Endothelial cell of umbilical vein (primary cell): ENCODE results near the gene HTT. TPM values are rescaled to one million over a fixed set of nuclear protein-coding genes. Genes with fewer than 3 reads are reported as not detected.

Source experiments
- BruUV-seq: library from RNA; stranded (reverse); fragments of 400-500 nt; replicated peaks from 2 replicates; lab custom pipeline; 2021; lab: Mats Ljungman, UMichigan
- CTCF ChIA-PET: fragments of 300-600, 350-600 bp; sonication (Branson Sonifier 250); formaldehyde crosslinking; loops from one replicate; lab custom pipeline; 2021; ENCODE audit warnings: antibody characterized with exemption, inconsistent platforms; lab: Charles Lee
- POLR2A ChIA-PET: fragments of 300-600, 350-600 bp; sonication (Branson Sonifier 250); formaldehyde crosslinking; loops from one replicate; lab custom pipeline; 2021; ENCODE audit warnings: antibody characterized with exemption, inconsistent platforms; lab: Charles Lee
- DNase-seq: peaks from one replicate; pipeline ENCODE4 v3.0.0-alpha.2; 2011; ENCODE audit warnings: low read depth, low spot score
- FAIRE-seq: peaks from 2 replicates; lab custom pipeline; 2011; peaks lifted over from hg19 to GRCh38; lab: Jason Lieb, UNC
- H2AFZ ChIP-seq: 2 replicates; pipeline ENCODE4 v1.6.0; 2012; ENCODE audit warnings: low read depth, low read length, control low read depth, inconsistent platforms
- H3K27ac ChIP-seq: 2 replicates; pipeline ENCODE4 v1.5.1; 2011; ENCODE audit warnings: low read depth, mild to moderate bottlenecking, control low read depth, low read length, moderate library complexity; ENCODE audit not compliant: insufficient read depth
- H3K27me3 ChIP-seq, 2 experiments: 2 replicates each; pipeline versions ENCODE4 v1.6.0 to v1.6.1; 2011; ENCODE audit warnings: low read length in 2 of 2, mixed read lengths in 1 of 2; ENCODE audit not compliant: control insufficient read depth in 2 of 2, insufficient read depth in 2 of 2
- H3K36me3 ChIP-seq, 2 experiments: 2 replicates in 1 of 2; 3 replicates in 1 of 2; pipeline ENCODE4 v1.5.1; 2011; ENCODE audit warnings: low read length in 2 of 2, mild to moderate bottlenecking in 1 of 2, moderate library complexity in 1 of 2; ENCODE audit not compliant: control insufficient read depth in 2 of 2, insufficient read depth in 2 of 2; ENCODE audit errors: extremely low read depth in 1 of 2
- H3K4me1 ChIP-seq: 3 replicates; pipeline ENCODE4 v1.5.1; 2011; ENCODE audit warnings: mild to moderate bottlenecking, low read length; ENCODE audit not compliant: control insufficient read depth, insufficient read depth; ENCODE audit errors: extremely low read depth
- H3K4me2 ChIP-seq: 2 replicates; pipeline ENCODE4 v1.6.1; 2011; ENCODE audit warnings: low read length, control low read depth, mixed read lengths; ENCODE audit not compliant: insufficient read depth
- H3K4me3 ChIP-seq, 3 experiments: fragments of 200-600 bp in 1 of 3; sonication (generic), shearing (Covaris generic) in 1 of 3; replicated peaks in 1 of 3; 2 replicates each; pipeline ENCODE4 v1.5.1; 2011 to 2016; ENCODE audit warnings: control low read depth in 3 of 3, low read length in 3 of 3, mild to moderate bottlenecking in 2 of 3, inconsistent platforms in 1 of 3, low read depth in 1 of 3, moderate library complexity in 1 of 3; ENCODE audit not compliant: insufficient read depth in 1 of 3
- H3K79me2 ChIP-seq: 2 replicates; pipeline ENCODE4 v1.6.0; 2012; ENCODE audit warnings: low read length, inconsistent platforms; ENCODE audit not compliant: control insufficient read depth, insufficient read depth
- H3K9ac ChIP-seq: replicated peaks from 2 replicates; pipeline ENCODE3; 2011; ENCODE audit warnings: low read length, control low read depth; ENCODE audit not compliant: insufficient read depth; ENCODE audit errors: extremely low read depth
- H3K9me1 ChIP-seq: replicated peaks from 3 replicates; pipeline ENCODE4 v1.6.0; 2011; ENCODE audit warnings: mild to moderate bottlenecking, low read length; ENCODE audit not compliant: control insufficient read depth, insufficient read depth; ENCODE audit errors: extremely low read depth
- H3K9me3 ChIP-seq: replicated peaks from 2 replicates; pipeline ENCODE4 v1.5.1; 2012; ENCODE audit warnings: low read length, inconsistent platforms; ENCODE audit not compliant: control insufficient read depth, insufficient read depth
- H4K20me1 ChIP-seq: replicated peaks from 2 replicates; pipeline ENCODE3; 2011; ENCODE audit warnings: mild to moderate bottlenecking, low read length; ENCODE audit not compliant: control insufficient read depth, insufficient read depth; ENCODE audit errors: extremely low read depth
- CTCF ChIP-seq, 2 donors: IDR thresholded peaks; 1 replicate in 1 of 2; 2 replicates in 1 of 2; pipeline ENCODE4 v1.5.1; 2011; ENCODE audit warnings: low read length in 2 of 2, mild to moderate bottlenecking in 2 of 2, moderate library complexity in 2 of 2, control low read depth in 1 of 2, inconsistent platforms in 1 of 2, low read depth in 1 of 2; ENCODE audit not compliant: insufficient read depth in 1 of 2; ENCODE audit errors: extremely low read depth in 1 of 2
- EZH2 ChIP-seq: IDR thresholded peaks from 2 replicates; pipeline ENCODE4 v1.6.1; 2012; ENCODE audit warnings: borderline replicate concordance, low read depth, mild to moderate bottlenecking, moderate library complexity, low read length, inconsistent platforms; ENCODE audit not compliant: severe bottlenecking
- FOS ChIP-seq: IDR thresholded peaks from 2 replicates; pipeline ENCODE4 v1.6.1; 2011; ENCODE audit warnings: mild to moderate bottlenecking, low read length, moderate library complexity, borderline replicate concordance; ENCODE audit not compliant: insufficient read depth
- GATA2 ChIP-seq: IDR thresholded peaks from 2 replicates; pipeline ENCODE4 v1.7.0; 2011; ENCODE audit warnings: low read depth, mild to moderate bottlenecking, moderate library complexity, mixed read lengths, low read length; ENCODE audit not compliant: insufficient read length, insufficient read depth
- JUN ChIP-seq: IDR thresholded peaks from 2 replicates; pipeline ENCODE4 v1.6.1; 2011; ENCODE audit warnings: borderline replicate concordance, low read depth; ENCODE audit not compliant: insufficient read length, insufficient read depth
- MAX ChIP-seq: IDR thresholded peaks from 2 replicates; pipeline ENCODE4 v1.6.1; 2011; ENCODE audit not compliant: insufficient read depth, insufficient read length
- MYC ChIP-seq: IDR thresholded peaks from one replicate; pipeline ENCODE4 v1.6.1; 2011; ENCODE audit warnings: mild to moderate bottlenecking, low read depth, low read length
- POLR2A ChIP-seq: IDR thresholded peaks from 2 replicates; pipeline ENCODE4 v1.6.1; 2012; ENCODE audit warnings: low read depth, mild to moderate bottlenecking, control low read depth, low read length
- POLR2AphosphoS5 ChIP-seq: IDR thresholded peaks from 2 replicates; pipeline ENCODE4 v1.6.1; 2012; ENCODE audit warnings: low read depth, mild to moderate bottlenecking, control low read depth, low read length, moderate library complexity; ENCODE audit not compliant: insufficient read depth
- dilution Hi-C: fragments of 300-500 bp; cut with MboI; formaldehyde crosslinking; loops from one replicate; pipeline ENCODE4 v1.15.0; 2019; ENCODE audit warnings: low sequenced_read_pairs; ENCODE audit not compliant: extremely low pct_ligation_motif_present
- intact Hi-C: fragments of 100-400 bp; cut with micrococcal nuclease; formaldehyde crosslinking; loops from one replicate; pipeline ENCODE4 v1.10.0; 2022
- polyA plus RNA-seq, 4 experiments: library from polyadenylated mRNA; depleted of rRNA in 3 of 4; stranded (reverse) in 3 of 4; unstranded in 1 of 4; fragments of >200 nt; gene quantifications; 2 replicates each; pipeline versions ENCODE4 v1.2.1 to v1.2.3, GENCODE V29; 2011 to 2012; ENCODE audit warnings: missing spikeins in 1 of 4
- total RNA-seq: library from RNA; stranded (reverse); gene quantifications from 2 replicates; pipeline ENCODE4 v1.2.3, GENCODE V29; 2021

HTT gene
- total and polyA plus RNA-seq, 2 donors (not counting 3 experiments of a cell fraction or from before 2014, with no cell fraction given): 15.7 to 61.2 TPM

DNA sequence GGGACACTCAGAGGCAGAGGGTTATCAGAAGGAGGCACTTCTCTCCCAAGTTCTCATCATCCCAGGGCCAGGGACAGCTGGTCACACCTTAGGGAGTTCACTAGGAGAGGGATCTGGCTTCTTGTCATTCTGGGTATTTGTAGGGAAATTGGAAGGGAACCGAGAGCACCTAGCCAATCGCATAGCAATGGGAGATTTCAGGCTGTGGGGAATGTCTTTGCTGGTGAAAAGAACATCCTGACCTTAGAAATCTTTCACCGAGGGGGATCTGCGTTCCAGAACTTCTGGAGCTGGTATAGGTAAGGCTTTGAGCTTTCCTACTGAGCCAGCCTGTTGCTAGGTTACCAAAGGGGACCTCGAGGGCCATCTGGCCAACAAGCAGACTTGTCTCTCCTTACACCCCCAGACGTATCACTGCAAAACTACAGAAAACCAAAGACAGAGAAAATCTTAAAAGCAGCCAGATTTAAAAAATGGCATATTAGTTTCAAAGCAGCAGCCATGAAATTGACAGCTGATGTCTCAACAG, 6.9 kb upstream of the HTT start:
- H2AFZ ChIP-seq: no peak overlapping the region
- no peak overlapping the region for H3K4me3 ChIP-seq
- no peaks in the 10 kb centered on the region for H3K4me1 ChIP-seq
- no peak overlapping the region for H3K9ac ChIP-seq
- dilution Hi-C loops (no loop called here), intact Hi-C loops (no loop called here)
- no peak for FAIRE-seq
- H3K36me3 ChIP-seq: no peaks in the 10 kb centered on the region
- H3K9me3 ChIP-seq: no peaks in the 10 kb centered on the region
- DNase-seq: no peak
- no peak overlapping the region for H3K27ac ChIP-seq
- ChIA-PET CTCF (no interaction called here), POLR2A (no interaction called here)
- no peaks in the 10 kb centered on the region for H3K9me1 ChIP-seq
- H3K4me2 ChIP-seq: no peak overlapping the region
- TF ChIP-seq MYC (no peak), GATA2 (no peak), POLR2AphosphoS5 (no peak), CTCF (IDR thresholded peaks at IDR 0.05; ENCODE audit: extremely low read depth in 1 of 2, insufficient read depth in 1 of 2, low read depth in 1 of 2, low read length in 2 of 2) (no peak), POLR2A (no peak), FOS (no peak), JUN (no peak), MAX (no peak), EZH2 (no peak)
- H3K79me2 ChIP-seq: no peaks in the 10 kb centered on the region
- BruUV-seq: no TSS peak
- H4K20me1 ChIP-seq: no peaks in the 10 kb centered on the region
- peaks cover 0 to 2% of the 10 kb centered on the region in 2 experiments for H3K27me3 ChIP-seq
